SK-N-MC (cell line): ENCODE results near the gene CBL.

Experiments used
- EZH2 ChIP-seq: fragments of 200-600 bp; sonication (generic); IDR thresholded peaks from one replicate; pipeline ENCODE4 v1.6.1; 2017; ENCODE audit warnings: antibody characterized with exemption
- FOXP2 ChIP-seq: optimal IDR thresholded peaks from 2 replicates; pipeline ENCODE3; 2011; ENCODE audit warnings: mild to moderate bottlenecking, moderate library complexity; ENCODE audit not compliant: insufficient read depth; ENCODE audit errors: extremely low read length, control extremely low read depth
- POLR2AphosphoS5 ChIP-seq: IDR thresholded peaks from 2 replicates; pipeline ENCODE4 v1.6.1; 2012; ENCODE audit warnings: mild to moderate bottlenecking, low read depth, low read length, borderline replicate concordance

DNA sequence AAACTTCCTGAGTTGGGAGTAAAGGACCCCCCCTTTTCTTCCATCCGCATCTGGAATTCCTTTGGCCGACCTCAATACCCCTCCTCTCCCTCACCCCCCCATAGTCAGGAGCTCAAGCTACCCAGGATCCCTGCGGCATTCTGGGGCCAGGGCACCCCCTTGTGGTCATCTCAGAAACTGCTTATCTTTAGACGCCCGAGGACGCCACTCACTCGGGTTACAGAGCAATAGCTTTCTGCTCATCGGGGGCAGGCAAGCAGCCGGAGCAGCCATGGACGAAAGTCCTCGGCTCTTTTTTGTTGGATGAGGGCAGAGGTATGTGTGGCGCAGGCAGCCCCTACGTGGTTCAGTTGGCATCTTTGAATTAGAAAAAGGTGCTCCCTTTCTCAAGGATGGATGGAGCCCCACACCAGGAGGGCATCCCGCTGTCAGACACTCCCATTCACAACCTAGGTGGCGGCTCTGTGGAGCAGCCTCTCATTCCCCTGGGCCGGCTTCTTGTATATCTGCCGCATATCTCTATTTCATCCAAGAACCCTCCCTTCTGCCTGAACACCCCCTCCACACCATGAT, 132.3 kb downstream of the CBL start:
- no peak for TF ChIP-seq EZH2
- no peak for TF ChIP-seq POLR2AphosphoS5
- TF ChIP-seq FOXP2, result no peak
